Endothelial cell of umbilical vein (primary cell): ENCODE data around the gene STARD4. TPM values are rescaled to one million over a fixed set of nuclear protein-coding genes. Genes with fewer than 3 reads are reported as not detected.

Source experiments
- BruUV-seq: library from RNA; stranded (reverse); fragments of 400-500 nt; replicated peaks from 2 replicates; lab custom pipeline; 2021; lab: Mats Ljungman, UMichigan
- CTCF ChIA-PET: fragments of 300-600, 350-600 bp; sonication (Branson Sonifier 250); formaldehyde crosslinking; loops from one replicate; lab custom pipeline; 2021; ENCODE audit warnings: antibody characterized with exemption, inconsistent platforms; lab: Charles Lee
- POLR2A ChIA-PET: fragments of 300-600, 350-600 bp; sonication (Branson Sonifier 250); formaldehyde crosslinking; loops from one replicate; lab custom pipeline; 2021; ENCODE audit warnings: antibody characterized with exemption, inconsistent platforms; lab: Charles Lee
- DNase-seq: peaks from one replicate; pipeline ENCODE4 v3.0.0-alpha.2; 2011; ENCODE audit warnings: low read depth, low spot score
- FAIRE-seq: peaks from 2 replicates; lab custom pipeline; 2011; peaks lifted over from hg19 to GRCh38; lab: Jason Lieb, UNC
- H2AFZ ChIP-seq: 2 replicates; pipeline ENCODE4 v1.6.0; 2012; ENCODE audit warnings: low read depth, low read length, control low read depth, inconsistent platforms
- H3K27ac ChIP-seq: 2 replicates; pipeline ENCODE4 v1.5.1; 2011; ENCODE audit warnings: low read depth, mild to moderate bottlenecking, control low read depth, low read length, moderate library complexity; ENCODE audit not compliant: insufficient read depth
- H3K27me3 ChIP-seq, 2 experiments: 2 replicates each; pipeline versions ENCODE4 v1.6.0 to v1.6.1; 2011; ENCODE audit warnings: low read length in 2 of 2, mixed read lengths in 1 of 2; ENCODE audit not compliant: control insufficient read depth in 2 of 2, insufficient read depth in 2 of 2
- H3K36me3 ChIP-seq, 2 experiments: 2 replicates in 1 of 2; 3 replicates in 1 of 2; pipeline ENCODE4 v1.5.1; 2011; ENCODE audit warnings: low read length in 2 of 2, mild to moderate bottlenecking in 1 of 2, moderate library complexity in 1 of 2; ENCODE audit not compliant: control insufficient read depth in 2 of 2, insufficient read depth in 2 of 2; ENCODE audit errors: extremely low read depth in 1 of 2
- H3K4me1 ChIP-seq: 3 replicates; pipeline ENCODE4 v1.5.1; 2011; ENCODE audit warnings: mild to moderate bottlenecking, low read length; ENCODE audit not compliant: control insufficient read depth, insufficient read depth; ENCODE audit errors: extremely low read depth
- H3K4me2 ChIP-seq: 2 replicates; pipeline ENCODE4 v1.6.1; 2011; ENCODE audit warnings: low read length, control low read depth, mixed read lengths; ENCODE audit not compliant: insufficient read depth
- H3K4me3 ChIP-seq, 3 experiments: fragments of 200-600 bp in 1 of 3; sonication (generic), shearing (Covaris generic) in 1 of 3; replicated peaks in 1 of 3; 2 replicates each; pipeline ENCODE4 v1.5.1; 2011 to 2016; ENCODE audit warnings: control low read depth in 3 of 3, low read length in 3 of 3, mild to moderate bottlenecking in 2 of 3, inconsistent platforms in 1 of 3, low read depth in 1 of 3, moderate library complexity in 1 of 3; ENCODE audit not compliant: insufficient read depth in 1 of 3
- H3K79me2 ChIP-seq: 2 replicates; pipeline ENCODE4 v1.6.0; 2012; ENCODE audit warnings: low read length, inconsistent platforms; ENCODE audit not compliant: control insufficient read depth, insufficient read depth
- H3K9ac ChIP-seq: replicated peaks from 2 replicates; pipeline ENCODE3; 2011; ENCODE audit warnings: low read length, control low read depth; ENCODE audit not compliant: insufficient read depth; ENCODE audit errors: extremely low read depth
- H3K9me1 ChIP-seq: replicated peaks from 3 replicates; pipeline ENCODE4 v1.6.0; 2011; ENCODE audit warnings: mild to moderate bottlenecking, low read length; ENCODE audit not compliant: control insufficient read depth, insufficient read depth; ENCODE audit errors: extremely low read depth
- H3K9me3 ChIP-seq: replicated peaks from 2 replicates; pipeline ENCODE4 v1.5.1; 2012; ENCODE audit warnings: low read length, inconsistent platforms; ENCODE audit not compliant: control insufficient read depth, insufficient read depth
- H4K20me1 ChIP-seq: replicated peaks from 2 replicates; pipeline ENCODE3; 2011; ENCODE audit warnings: mild to moderate bottlenecking, low read length; ENCODE audit not compliant: control insufficient read depth, insufficient read depth; ENCODE audit errors: extremely low read depth
- EZH2 ChIP-seq: IDR thresholded peaks from 2 replicates; pipeline ENCODE4 v1.6.1; 2012; ENCODE audit warnings: borderline replicate concordance, low read depth, mild to moderate bottlenecking, moderate library complexity, low read length, inconsistent platforms; ENCODE audit not compliant: severe bottlenecking
- FOS ChIP-seq: IDR thresholded peaks from 2 replicates; pipeline ENCODE4 v1.6.1; 2011; ENCODE audit warnings: mild to moderate bottlenecking, low read length, moderate library complexity, borderline replicate concordance; ENCODE audit not compliant: insufficient read depth
- GATA2 ChIP-seq: IDR thresholded peaks from 2 replicates; pipeline ENCODE4 v1.7.0; 2011; ENCODE audit warnings: low read depth, mild to moderate bottlenecking, moderate library complexity, mixed read lengths, low read length; ENCODE audit not compliant: insufficient read length, insufficient read depth
- JUN ChIP-seq: IDR thresholded peaks from 2 replicates; pipeline ENCODE4 v1.6.1; 2011; ENCODE audit warnings: borderline replicate concordance, low read depth; ENCODE audit not compliant: insufficient read length, insufficient read depth
- MYC ChIP-seq: IDR thresholded peaks from one replicate; pipeline ENCODE4 v1.6.1; 2011; ENCODE audit warnings: mild to moderate bottlenecking, low read depth, low read length
- POLR2A ChIP-seq: IDR thresholded peaks from 2 replicates; pipeline ENCODE4 v1.6.1; 2012; ENCODE audit warnings: low read depth, mild to moderate bottlenecking, control low read depth, low read length
- POLR2AphosphoS5 ChIP-seq: IDR thresholded peaks from 2 replicates; pipeline ENCODE4 v1.6.1; 2012; ENCODE audit warnings: low read depth, mild to moderate bottlenecking, control low read depth, low read length, moderate library complexity; ENCODE audit not compliant: insufficient read depth
- dilution Hi-C: fragments of 300-500 bp; cut with MboI; formaldehyde crosslinking; loops from one replicate; pipeline ENCODE4 v1.15.0; 2019; ENCODE audit warnings: low sequenced_read_pairs; ENCODE audit not compliant: extremely low pct_ligation_motif_present
- intact Hi-C: fragments of 100-400 bp; cut with micrococcal nuclease; formaldehyde crosslinking; loops from one replicate; pipeline ENCODE4 v1.10.0; 2022
- polyA plus RNA-seq, 4 experiments: library from polyadenylated mRNA; depleted of rRNA in 3 of 4; stranded (reverse) in 3 of 4; unstranded in 1 of 4; fragments of >200 nt; gene quantifications; 2 replicates each; pipeline versions ENCODE4 v1.2.1 to v1.2.3, GENCODE V29; 2011 to 2012; ENCODE audit warnings: missing spikeins in 1 of 4
- total RNA-seq: library from RNA; stranded (reverse); gene quantifications from 2 replicates; pipeline ENCODE4 v1.2.3, GENCODE V29; 2021
- TF ChIP-seq, protein P1 (sequence below), 2 donors: IDR thresholded peaks; 1 replicate in 1 of 2; 2 replicates in 1 of 2; pipeline ENCODE4 v1.5.1; 2011; ENCODE audit warnings: low read length in 2 of 2, mild to moderate bottlenecking in 2 of 2, moderate library complexity in 2 of 2, control low read depth in 1 of 2, inconsistent platforms in 1 of 2, low read depth in 1 of 2; ENCODE audit not compliant: insufficient read depth in 1 of 2; ENCODE audit errors: extremely low read depth in 1 of 2
- TF ChIP-seq, protein P2 (sequence below): IDR thresholded peaks from 2 replicates; pipeline ENCODE4 v1.6.1; 2011; ENCODE audit not compliant: insufficient read depth, insufficient read length

The STARD4 gene
- total and polyA plus RNA-seq, 2 donors (not counting 3 experiments of a cell fraction or from before 2014, with no cell fraction given): 33.6 to 77.1 TPM

DNA sequence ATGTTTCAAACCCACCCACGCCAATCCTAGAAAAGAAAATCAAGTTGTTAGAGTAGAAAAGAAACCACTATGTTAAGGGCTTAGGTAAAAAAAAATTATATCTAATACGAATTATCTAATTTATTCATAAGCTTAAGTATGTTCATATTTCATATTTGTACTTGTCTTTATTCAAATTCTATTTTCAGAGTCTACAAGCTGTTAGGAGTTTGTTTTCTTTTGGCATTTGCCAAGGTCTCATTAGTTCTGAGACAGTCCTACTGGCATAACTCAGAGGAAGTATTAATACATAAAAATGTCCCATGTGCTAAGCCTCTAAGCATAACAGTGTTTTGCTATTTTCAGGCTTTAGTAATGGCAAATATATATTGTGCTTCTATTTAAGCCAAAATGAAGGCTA is 57.6 kb downstream of the STARD4 start:
- no peaks in the 10 kb centered on the region for H3K4me1 ChIP-seq
- H3K27ac ChIP-seq: no peak overlapping the region
- FAIRE-seq (no peak), DNase-seq (no peak)
- no peaks in the 10 kb centered on the region for H3K27me3 ChIP-seq
- ChIA-PET POLR2A (no interaction called here), CTCF (interaction anchor here (0.6 to 0.7 kb wide), 2 partner anchors 26 to 919 kb away, joined by 3 to 4 read pairs; no protein-coding TSS in a partner anchor)
- dilution Hi-C loops: no loop called here
- H3K4me3 ChIP-seq: no peak overlapping the region
- no peak for TF ChIP-seq MYC
- TF ChIP-seq FOS: no peak
- no peak for TF ChIP-seq POLR2A
- TF ChIP-seq JUN: no peak
- TF ChIP-seq EZH2: no peak
- no peak overlapping the region for H3K9ac ChIP-seq
- intact Hi-C loops: no loop called here
- H4K20me1 ChIP-seq: no peaks in the 10 kb centered on the region
- H3K36me3 ChIP-seq: no peaks in the 10 kb centered on the region
- no peak overlapping the region for H2AFZ ChIP-seq
- H3K9me3 ChIP-seq: no peaks in the 10 kb centered on the region
- H3K79me2 ChIP-seq: no peaks in the 10 kb centered on the region
- no TSS peak for BruUV-seq
- H3K9me1 ChIP-seq: no peaks in the 10 kb centered on the region
- no peak overlapping the region for H3K4me2 ChIP-seq

DNA sequence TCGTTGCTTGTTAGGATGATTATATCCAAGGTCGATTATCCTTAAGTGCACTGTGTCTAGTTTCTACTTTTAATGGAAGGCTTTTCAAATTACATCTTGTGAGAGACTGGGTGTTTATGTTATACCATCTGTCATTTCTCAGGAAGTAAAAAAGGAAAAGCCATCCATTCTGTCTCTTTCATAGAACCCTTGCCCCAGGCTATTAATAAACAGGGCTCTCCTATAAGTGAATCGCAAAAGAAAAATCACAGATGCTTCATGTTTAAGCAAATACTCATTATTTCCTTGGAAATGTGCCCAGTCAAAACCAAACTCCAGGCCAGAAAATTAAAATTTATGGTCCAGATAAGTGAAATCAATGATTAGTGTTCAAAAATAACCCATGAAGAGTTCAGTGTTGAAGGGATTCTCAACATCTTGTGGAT is 58.1 kb downstream of the STARD4 start:
- FAIRE-seq (no peak), DNase-seq (no peak)
- no TSS peak for BruUV-seq
- H3K4me3 ChIP-seq: no peak overlapping the region
- H3K27me3 ChIP-seq: no peaks in the 10 kb centered on the region
- no peak overlapping the region for H3K4me2 ChIP-seq
- dilution Hi-C loops (no loop called here), intact Hi-C loops (no loop called here)
- no peaks in the 10 kb centered on the region for H3K36me3 ChIP-seq
- H3K79me2 ChIP-seq: no peaks in the 10 kb centered on the region
- H3K9me3 ChIP-seq: no peaks in the 10 kb centered on the region
- TF ChIP-seq, protein P1, sequence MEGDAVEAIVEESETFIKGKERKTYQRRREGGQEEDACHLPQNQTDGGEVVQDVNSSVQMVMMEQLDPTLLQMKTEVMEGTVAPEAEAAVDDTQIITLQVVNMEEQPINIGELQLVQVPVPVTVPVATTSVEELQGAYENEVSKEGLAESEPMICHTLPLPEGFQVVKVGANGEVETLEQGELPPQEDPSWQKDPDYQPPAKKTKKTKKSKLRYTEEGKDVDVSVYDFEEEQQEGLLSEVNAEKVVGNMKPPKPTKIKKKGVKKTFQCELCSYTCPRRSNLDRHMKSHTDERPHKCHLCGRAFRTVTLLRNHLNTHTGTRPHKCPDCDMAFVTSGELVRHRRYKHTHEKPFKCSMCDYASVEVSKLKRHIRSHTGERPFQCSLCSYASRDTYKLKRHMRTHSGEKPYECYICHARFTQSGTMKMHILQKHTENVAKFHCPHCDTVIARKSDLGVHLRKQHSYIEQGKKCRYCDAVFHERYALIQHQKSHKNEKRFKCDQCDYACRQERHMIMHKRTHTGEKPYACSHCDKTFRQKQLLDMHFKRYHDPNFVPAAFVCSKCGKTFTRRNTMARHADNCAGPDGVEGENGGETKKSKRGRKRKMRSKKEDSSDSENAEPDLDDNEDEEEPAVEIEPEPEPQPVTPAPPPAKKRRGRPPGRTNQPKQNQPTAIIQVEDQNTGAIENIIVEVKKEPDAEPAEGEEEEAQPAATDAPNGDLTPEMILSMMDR (IDR thresholded peaks at IDR 0.05; ENCODE audit: extremely low read depth in 1 of 2, insufficient read depth in 1 of 2, low read depth in 1 of 2, low read length in 2 of 2): no peak
- TF ChIP-seq FOS: no peak
- no peak for TF ChIP-seq POLR2A
- no peak for TF ChIP-seq GATA2
- TF ChIP-seq, protein P2, sequence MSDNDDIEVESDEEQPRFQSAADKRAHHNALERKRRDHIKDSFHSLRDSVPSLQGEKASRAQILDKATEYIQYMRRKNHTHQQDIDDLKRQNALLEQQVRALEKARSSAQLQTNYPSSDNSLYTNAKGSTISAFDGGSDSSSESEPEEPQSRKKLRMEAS: no peak
- TF ChIP-seq JUN: no peak
- no peak for TF ChIP-seq MYC
- TF ChIP-seq POLR2AphosphoS5: no peak
- no peak for TF ChIP-seq EZH2
- no peaks in the 10 kb centered on the region for H3K4me1 ChIP-seq
- no peak overlapping the region for H3K9ac ChIP-seq
- no peak overlapping the region for H2AFZ ChIP-seq
- H3K9me1 ChIP-seq: no peaks in the 10 kb centered on the region
- H4K20me1 ChIP-seq: no peaks in the 10 kb centered on the region
- ChIA-PET POLR2A (no interaction called here), CTCF (interaction anchor here (0.6 to 0.7 kb wide), 2 partner anchors 25 to 919 kb away, joined by 3 to 4 read pairs; no protein-coding TSS in a partner anchor)
- H3K27ac ChIP-seq: no peak overlapping the region
